HG03378 (cell line): ENCODE data around the gene PCSK9.

Source experiments
- ATAC-seq: cut with Tn5 transposase; IDR thresholded peaks from one replicate; pipeline ENCODE4 v1.9.1; 2021; ENCODE audit warnings: mild to moderate bottlenecking, moderate library complexity; ENCODE audit not compliant: unreplicated experiment

The PCSK9 gene

DNA sequence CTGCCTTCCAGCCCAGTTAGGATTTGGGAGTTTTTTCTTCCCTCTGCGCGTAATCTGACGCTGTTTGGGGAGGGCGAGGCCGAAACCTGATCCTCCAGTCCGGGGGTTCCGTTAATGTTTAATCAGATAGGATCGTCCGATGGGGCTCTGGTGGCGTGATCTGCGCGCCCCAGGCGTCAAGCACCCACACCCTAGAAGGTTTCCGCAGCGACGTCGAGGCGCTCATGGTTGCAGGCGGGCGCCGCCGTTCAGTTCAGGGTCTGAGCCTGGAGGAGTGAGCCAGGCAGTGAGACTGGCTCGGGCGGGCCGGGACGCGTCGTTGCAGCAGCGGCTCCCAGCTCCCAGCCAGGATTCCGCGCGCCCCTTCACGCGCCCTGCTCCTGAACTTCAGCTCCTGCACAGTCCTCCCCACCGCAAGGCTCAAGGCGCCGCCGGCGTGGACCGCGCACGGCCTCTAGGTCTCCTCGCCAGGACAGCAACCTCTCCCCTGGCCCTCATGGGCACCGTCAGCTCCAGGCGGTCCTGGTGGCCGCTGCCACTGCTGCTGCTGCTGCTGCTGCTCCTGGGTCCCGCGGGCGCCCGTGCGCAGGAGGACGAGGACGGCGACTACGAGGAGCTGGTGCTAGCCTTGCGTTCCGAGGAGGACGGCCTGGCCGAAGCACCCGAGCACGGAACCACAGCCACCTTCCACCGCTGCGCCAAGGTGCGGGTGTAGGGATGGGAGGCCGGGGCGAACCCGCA, at the start of gene PCSK9:
PCSK9 (plus strand) TSS at position 207 of the 741 bp plus-strand sequence; CDS start at position 497, 290 bp downstream.
- ATAC-seq, result no peak

DNA sequence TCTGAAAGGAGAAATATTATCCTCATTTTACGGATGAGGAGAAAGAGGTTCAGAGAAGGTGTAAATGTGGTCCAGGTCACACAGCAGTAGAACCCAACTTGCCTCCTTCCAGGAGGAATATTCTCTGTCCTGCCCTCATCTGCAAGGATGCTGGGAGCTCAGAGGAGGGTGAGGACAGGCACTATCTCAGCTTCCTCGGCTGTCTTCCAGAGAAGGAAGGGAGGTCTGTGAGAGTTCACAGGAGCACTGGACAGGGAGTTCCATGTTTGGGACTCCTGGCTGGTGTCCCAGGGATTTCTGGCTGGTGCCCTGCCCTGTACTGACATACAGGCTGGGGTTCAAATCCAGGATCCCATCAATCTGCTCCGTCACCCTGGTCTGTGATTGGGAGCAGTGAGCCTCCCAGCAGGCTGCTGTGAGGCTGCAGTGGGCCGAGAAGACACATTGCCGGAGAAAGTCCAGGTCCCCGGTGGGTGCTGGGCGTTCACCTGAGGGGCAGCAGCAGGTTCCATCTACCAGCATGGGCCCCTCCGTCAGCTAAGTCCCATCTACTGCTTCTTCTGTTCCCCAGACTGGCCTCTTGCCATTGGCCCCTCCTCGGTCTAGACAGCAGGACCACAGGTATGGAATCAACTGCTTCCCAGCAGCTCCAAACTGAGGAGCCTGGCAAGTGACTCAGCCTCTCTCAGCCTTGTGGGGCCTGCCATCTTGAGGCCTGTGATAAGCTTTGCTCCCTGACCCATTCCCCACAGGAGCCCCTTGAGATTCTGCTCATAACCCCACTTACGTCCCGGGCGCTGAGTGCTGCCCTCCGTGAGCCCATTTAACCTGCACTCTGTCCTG, 49.2 kb upstream of the PCSK9 start:
- ATAC-seq, result no peak

DNA sequence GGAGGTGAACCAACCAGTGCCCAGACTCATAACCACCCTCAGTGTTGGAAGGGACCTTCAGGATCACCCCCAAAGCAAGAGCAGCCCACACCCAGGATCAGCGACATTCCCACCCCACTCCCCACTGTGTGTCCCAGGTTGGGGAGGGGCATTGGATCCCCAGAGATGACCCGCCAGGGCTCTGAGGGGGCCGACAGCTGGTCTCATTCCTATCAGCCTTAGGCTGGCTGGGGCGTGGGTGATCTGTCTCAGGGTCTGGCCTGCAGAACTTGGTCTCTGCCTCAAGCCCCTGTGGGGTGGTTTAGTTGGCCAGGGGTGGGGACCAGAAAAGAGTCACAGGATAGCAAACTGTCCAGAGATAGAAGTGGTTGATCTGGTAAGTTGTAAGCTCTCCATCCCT, 48.4 kb upstream of the PCSK9 start:
- ATAC-seq, result no peak

DNA sequence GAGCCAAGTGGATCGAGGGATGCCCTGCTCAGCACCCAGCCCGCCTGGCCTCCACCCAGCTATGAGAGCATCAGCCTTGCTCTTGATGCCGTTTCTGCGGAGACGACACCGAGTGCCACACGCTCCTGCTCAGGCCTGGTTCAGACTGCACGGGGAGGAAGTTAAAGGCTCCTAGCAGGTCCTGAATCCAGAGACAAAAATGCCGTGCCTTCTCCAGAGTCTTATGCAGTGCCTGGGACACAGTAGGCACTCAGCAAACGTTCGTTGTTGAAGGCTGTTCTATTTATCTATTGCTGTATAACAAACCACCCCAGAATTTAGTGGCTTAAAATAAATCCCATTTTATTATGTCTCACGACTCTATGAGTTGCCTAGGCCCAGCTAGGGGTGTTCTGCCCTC, 47.4 kb upstream of the PCSK9 start:
- ATAC-seq, result no peak

DNA sequence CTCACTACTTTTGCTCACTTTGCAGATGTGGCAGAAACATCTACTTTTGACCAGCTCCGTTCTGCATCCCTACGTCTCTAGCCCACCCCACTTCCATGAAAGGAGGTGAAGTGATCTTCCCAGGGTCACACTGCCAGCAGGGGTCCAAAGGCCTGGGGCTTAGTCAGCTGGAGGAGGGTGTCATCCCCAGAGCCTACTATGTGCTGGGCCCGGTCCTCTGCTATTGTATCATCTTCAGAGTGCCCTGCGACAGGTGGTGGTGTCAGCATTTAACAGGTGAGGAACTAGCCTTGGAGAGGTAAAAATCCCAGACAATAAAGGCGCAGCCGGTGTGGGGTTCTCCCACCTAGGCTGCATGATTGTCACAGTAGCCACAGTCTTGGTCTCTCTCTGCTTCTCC, 46.2 kb upstream of the PCSK9 start:
- no peak for ATAC-seq

DNA sequence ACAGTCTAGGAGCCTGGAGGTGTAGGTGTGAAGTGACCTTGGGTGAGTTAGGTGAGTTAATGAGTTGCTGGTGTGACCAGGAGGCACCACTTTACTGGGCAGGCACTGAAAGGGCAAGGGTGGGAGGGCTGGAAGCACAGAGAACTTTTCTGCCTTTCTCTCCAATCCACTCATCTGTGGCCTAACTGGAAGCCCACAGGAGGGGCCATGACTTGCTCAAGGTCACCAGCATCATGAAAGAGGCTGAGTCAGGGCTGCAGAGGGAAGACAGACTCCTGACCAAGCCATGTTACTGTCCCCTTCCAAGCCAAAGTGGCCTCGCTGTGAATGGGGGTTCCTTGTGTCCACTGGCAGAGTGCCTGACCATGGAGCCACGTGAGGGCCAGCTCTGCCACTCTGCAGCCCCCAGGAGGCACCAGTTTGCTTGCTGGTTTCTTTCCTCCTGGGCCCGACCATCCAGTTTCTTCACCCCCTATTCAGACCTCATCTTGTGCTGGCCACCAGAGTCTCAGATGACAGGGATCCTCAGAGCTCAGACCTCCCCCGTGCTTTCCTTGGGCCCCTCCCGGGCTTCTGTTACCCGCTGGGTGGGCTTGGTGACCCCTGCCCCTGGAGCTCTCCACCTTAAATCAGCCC, 44.9 kb upstream of the PCSK9 start:
- no peak for ATAC-seq

DNA sequence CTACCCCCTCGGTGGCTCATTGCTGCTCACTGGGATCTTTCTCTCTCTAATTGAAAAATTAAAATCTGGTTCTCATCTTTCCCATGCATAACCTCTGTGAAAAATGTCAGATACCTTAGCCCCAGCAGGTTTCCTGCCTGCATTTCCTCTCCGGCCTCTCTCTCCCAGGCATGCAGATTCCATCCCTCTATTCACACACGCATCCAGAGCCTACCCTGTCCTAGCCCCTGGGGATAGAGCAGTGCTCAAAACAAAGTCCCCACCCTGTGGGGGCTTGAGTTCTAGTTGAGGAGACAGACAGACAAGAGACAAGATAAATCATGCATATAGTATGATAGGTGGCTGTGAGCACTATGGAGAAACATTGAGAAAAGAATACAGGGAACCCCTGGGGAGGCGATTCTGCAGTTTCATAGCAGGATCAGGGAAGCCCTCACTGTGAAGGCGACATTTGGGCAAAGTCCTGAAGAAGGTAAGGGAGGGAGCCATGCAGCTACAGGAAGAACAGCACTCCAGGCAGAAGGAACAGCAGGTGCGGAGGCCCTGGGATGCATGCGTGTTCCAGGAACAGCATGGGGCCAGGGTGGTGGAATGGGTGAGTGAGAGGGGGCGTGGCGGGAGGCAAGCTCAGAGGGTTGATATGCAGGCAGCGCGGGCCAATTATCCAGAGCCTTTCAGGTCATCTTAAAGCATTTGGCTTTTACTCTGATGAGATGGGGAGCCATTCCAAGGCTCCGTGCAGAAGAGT, 44.2 kb upstream of the PCSK9 start:
- ATAC-seq, result no peak

DNA sequence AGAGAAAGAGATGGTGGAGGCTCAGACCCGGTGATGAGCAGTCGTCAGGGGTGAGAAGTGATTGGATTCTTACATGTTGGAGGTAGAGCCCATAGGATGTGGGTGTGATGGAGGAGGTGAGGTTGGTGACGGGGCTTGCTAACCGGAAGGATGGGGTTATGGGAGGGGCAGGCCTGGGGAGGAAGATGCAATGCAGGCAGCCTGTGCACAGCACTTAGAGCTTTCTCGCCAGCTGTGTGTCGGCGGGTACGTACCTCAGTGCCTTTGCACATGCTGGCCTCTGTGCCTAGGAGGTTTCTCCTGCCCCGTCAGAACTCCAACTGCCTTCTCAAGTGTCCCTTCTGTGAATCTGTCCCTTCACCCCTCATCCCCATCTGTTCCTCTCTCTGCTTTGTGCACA, 43.5 kb upstream of the PCSK9 start:
- ATAC-seq, result no peak

DNA sequence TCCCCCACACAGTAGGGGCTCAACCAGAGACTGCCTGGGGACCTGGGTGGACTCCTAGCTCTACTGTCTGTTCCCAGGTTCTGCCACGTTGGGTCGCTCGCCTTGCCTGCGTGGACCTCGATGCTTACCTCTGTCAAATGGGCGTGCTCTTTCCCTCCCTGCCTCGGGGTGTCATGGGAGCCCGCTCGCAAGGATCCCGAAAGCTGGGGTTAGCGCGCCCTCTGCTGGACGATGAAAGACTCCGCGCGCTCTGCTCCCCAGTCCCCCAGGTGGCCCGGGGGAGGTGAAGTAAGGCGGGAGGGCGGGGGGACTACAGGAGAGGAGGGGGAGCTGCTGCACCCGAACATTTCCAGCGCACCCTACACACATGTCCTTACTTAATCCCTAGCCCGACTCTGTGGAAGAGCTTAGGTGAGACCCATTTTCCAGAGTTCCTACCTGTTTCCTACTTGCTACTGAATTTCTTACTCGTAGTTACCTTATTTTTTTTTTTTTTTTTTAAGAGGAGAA, 42.9 kb upstream of the PCSK9 start:
- no peak for ATAC-seq

DNA sequence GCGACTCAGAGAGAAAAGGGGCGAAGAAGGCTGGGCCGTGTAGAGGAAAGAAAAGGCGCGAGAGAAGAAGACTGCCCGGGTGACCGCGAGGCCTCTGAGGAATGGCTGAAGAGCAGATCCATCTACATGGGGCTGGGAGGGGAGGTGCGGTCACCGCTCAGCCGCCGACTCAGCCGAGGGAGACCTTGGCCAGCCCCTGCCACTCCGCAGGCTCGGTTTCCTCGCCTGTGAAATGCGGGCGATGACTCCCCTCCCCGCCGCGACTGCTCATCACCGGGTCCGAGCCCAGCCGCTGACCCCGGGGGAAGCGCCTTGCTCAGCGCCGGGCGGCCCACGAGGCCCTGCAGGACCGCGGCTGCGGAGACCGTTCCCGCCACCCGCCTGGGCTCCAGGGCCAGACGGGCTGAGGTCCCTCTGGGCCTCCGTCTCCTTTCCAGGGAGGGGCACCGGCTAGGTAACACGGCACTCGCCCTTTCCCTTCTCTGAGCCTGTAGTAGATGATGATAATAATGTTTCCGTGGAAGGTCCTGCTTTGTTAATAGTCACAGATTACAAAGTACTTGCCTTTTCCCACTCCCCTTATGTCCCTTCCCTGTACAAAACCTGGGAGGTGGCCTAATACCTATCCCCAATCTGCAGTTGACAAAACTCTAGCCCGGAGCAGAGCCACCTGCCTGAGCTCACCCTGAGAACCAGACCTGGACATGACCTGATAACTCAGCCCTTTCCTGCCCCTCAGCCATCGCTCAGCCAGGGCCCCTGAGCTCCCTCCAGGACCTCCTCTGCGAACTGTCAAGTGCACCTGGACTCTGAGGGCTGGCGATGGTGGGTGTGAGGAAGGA, 42.3 kb upstream of the PCSK9 start:
- no peak for ATAC-seq

DNA sequence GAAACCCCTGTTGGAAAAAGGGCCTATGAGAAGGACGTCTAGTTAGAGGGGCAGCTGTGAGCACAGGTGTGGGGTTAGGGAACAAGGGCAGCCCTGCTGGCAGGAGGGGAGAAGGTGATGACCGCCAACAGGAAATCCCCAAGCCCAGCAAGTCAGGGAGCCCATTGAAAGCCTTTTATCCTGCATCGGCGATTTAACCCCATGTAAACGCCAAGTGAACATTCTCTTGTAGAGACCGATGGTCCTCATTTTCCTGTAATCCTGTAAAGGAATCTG, 41.7 kb upstream of the PCSK9 start:
- ATAC-seq, result no peak

DNA sequence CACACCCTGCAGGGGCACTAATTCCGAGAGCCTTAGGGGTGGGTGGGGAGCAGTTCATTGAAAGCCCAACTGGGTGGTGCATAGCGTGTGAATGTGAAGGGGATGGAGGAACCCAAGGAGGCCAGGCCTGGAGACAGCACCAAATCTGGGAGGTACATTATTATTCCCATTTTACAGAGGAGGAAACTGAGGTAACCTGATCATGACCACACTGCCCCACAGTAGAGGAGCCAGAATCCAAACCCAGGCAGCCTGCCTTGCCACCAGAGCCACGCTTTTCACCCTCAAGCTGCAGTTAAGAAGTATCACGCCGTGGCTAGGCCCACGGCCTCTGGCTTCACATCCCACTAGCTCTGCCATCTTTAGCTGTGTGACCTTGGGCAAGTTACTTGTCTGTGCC, 41.2 kb upstream of the PCSK9 start:
- ATAC-seq, result no peak

DNA sequence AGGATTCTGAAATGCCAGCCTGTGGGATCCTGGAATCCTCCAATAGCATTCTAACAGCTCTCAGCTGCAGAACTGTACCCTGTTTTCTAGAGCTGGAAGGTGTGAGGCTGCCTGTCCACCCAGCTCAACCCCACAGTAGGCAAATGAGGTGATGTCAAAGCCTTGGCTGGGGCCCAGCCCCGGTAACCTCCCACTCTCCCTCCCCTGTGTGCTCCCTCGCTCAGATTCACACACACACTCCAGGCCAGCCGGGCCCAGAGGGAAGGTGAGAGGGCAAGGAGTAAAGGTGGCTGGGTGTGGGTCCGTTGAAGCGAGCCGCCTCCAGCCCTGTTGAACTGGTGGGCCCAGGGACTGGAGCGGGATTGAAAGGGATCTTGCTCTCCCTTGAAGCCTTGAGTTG, 40.7 kb upstream of the PCSK9 start, which contains the start of gene BSND:
BSND (plus strand) TSS at position 257 of the 400 bp plus-strand sequence. CDS start 254 bp downstream, outside the sequence.
- no peak for ATAC-seq

DNA sequence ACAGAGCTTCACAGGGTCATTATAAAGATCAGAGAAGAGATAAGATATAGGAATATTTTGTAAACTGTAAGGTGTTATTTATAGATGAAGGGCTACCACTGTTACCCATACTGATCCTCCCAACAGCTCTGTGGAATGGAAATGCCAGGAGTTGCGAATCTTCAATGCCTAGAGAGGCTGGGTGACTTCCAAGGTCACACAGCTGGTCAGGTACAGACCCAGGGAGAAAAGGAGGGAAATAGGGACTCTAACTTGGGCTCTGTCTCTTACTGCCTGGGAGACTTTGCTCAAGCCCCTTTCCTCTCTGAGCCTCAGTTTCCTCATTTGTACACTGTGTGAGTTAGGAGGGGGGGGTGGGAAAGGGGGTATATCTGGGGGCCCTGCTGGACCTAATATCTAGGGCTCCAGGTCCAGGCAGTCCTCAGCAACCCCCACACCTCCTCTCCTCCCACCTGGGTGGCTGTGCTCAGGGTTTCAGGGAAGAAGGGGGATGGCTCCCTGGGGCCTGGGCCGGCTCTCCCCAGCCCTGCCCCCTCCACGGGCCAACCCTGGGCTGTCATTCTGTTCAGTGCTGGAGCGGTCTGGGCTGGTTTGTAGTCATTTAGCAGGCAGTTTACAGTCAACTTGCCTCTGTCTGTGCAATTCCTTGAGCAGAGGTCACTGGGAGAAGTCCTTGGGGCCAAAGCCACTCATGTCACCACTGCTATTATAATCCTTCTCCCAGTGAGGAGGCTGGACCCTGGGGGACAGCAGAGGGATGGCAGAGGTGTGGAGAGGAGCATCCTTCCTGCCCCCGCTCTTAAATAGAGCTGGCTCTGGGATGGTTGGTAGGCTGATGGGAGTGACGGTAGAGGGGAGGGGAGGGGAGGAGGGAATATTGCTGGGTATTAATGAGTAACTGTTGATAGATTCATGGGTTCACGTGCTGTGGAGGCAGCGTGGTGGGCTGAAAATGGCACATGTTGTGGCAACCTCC, 39.0 kb upstream of the PCSK9 start:
- ATAC-seq, result no peak

DNA sequence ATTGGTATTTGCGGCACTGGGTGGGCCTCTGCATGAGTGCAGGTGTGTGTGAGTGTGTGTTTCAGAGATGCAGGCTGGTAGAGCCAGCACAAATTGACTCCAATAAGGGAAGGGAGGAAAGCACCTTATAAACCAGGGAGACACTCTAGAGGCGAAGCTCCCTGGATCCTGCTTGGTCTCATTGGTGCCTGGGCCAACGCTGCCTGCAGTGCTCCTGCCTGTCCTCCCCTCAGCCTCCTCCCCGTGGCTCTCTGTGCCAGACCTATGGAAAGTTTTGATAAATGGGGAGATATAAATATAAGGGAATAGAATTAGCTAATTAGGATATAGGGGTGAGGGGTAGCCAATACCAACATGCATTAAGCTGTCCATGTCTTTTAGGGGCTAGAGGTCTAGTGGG, 38.0 kb upstream of the PCSK9 start:
- ATAC-seq, result no peak

DNA sequence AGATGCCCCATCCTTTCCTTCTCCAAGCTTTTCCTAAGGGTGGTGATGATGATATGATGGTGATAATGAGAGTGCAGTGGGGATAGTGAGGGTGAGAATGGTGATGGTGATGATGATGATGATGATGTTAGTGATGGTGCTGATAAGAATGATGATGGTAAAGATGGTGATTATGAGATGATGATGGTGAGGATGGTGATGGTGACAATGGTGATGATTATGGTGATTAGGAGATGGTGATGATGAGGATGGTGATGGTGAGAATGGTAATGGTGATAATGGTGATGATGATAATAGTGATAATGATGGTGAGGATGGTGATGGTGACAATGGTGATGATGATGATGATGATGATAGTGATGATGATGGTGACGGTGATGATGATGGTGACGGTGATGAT, 36.7 kb upstream of the PCSK9 start:
- ATAC-seq, result no peak

DNA sequence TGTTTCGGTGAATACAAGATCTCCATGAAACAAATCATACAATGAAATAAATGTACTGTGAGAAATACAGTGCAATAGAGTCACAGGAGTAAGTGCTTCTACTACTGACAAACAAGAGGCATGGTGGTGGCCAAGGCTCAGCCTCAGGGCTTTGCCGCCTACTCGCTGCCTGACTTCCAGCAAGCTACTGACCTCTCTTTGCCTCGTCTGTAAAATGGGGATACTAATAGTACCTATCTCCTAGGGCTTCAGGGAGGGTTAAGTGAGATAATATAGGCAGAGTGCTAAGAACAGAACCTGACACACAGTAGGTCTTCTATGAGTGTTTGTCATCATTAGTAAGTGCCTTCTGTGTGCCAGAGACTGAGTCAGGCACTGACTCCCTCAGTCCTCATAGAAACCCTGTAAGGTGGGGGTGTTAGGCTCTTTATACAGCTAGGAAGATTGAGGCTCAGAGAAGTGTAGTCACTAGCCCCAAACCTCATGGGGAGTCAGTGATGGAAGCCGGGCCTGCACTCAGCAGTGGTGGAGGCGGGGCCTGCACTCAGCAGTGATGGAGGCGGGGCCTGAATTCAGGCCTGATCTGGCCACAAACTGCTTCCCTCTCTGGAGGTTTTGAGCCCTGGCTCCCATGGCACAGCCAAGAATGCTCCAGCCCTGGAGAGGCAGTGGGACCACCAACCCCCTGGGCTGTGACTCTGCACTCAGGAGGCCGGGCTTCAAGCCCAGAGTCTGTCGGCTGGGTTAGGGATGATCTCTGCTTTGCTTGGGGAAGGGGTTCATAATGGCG, 33.8 kb upstream of the PCSK9 start:
- ATAC-seq, result no peak

DNA sequence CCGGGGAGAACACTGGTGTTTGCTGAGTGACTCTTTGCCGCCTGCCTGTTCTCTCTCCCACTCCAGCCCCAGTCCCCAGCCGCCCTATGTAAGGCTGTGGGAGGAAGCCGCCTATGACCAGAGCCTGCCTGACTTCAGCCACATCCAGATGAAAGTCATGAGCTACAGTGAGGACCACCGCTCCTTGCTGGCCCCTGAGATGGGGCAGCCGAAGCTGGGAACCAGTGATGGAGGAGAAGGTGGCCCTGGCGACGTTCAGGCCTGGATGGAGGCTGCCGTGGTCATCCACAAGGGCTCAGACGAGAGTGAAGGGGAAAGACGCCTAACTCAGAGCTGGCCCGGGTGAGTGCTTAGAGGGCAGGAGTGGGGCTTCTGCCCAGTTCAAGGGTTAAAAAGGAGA, 32.4 kb upstream of the PCSK9 start:
- ATAC-seq, result no peak
